CD4-positive, alpha-beta T cell treated with Interleukin-12 subunit alpha and Interleukin-12 subunit beta, for 1 hour (primary cell): ENCODE results near the gene TBL1XR1.
"Not testable (repeated sequence)": the region's sequence is repeated elsewhere in the genome, so short reads cannot be mapped to it uniquely, and the experiment has no call there.

Source experiments
- DNase-seq: peaks from one replicate; pipeline ENCODE4 v3.0.0-alpha.2; 2020

TBL1XR1 gene

GRCh38 chr3:177179281-177180067 is 17.8 kb downstream of the TBL1XR1 start:
- DNase-seq, result no peak

GRCh38 chr3:177177749-177178221 is 19.5 kb downstream of the TBL1XR1 start:
- no peak for DNase-seq

- DNase-seq, result no peak
These were observed 22.6 kb downstream of the TBL1XR1 start for GRCh38 chr3:177174607-177175170.

- no peak for DNase-seq
These were observed 27.2 kb downstream of the TBL1XR1 start for GRCh38 chr3:177169936-177170722.

- no peak for DNase-seq
These were observed 28.9 kb downstream of the TBL1XR1 start for GRCh38 chr3:177168431-177168830.

GRCh38 chr3:177162742-177163141 is 34.5 kb downstream of the TBL1XR1 start:
- no peak for DNase-seq

GRCh38 chr3:177161603-177162002 is 35.7 kb downstream of the TBL1XR1 start:
- not testable (repeated sequence) for DNase-seq

- DNase-seq, result no peak
These were observed 38.8 kb downstream of the TBL1XR1 start for GRCh38 chr3:177158461-177158860.

- DNase-seq, result no peak
These were observed 39.8 kb downstream of the TBL1XR1 start for GRCh38 chr3:177157492-177157891.

GRCh38 chr3:177154733-177155132 is 42.5 kb downstream of the TBL1XR1 start:
- DNase-seq, result no peak

- peak; percentile 49 for DNase-seq
These were observed 46.2 kb downstream of the TBL1XR1 start for GRCh38 chr3:177150970-177151627.

GRCh38 chr3:177150218-177150916 is 46.9 kb downstream of the TBL1XR1 start:
- no peak for DNase-seq

- no peak for DNase-seq
These were observed 48.2 kb downstream of the TBL1XR1 start for GRCh38 chr3:177149106-177149505.

GRCh38 chr3:177147790-177148189 is 49.5 kb downstream of the TBL1XR1 start:
- DNase-seq, result no peak

GRCh38 chr3:177146646-177147045 is 50.6 kb downstream of the TBL1XR1 start:
- peak; percentile 26 for DNase-seq

- no peak for DNase-seq
These were observed 51.3 kb downstream of the TBL1XR1 start for GRCh38 chr3:177145954-177146353.

GRCh38 chr3:177145381-177145780 is 51.9 kb downstream of the TBL1XR1 start:
- DNase-seq, result no peak

GRCh38 chr3:177144922-177145321 is 52.4 kb downstream of the TBL1XR1 start:
- peak; percentile 71 for DNase-seq

GRCh38 chr3:177141899-177142646 is 55.2 kb downstream of the TBL1XR1 start:
- DNase-seq, result peak; percentile 43

- no peak for DNase-seq
These were observed 55.8 kb downstream of the TBL1XR1 start for GRCh38 chr3:177141471-177141870.

- peak; percentile 62 for DNase-seq
These were observed 58.1 kb downstream of the TBL1XR1 start for GRCh38 chr3:177139220-177139619.
